Chondrocyte (in vitro differentiated cells): ENCODE measurements around the gene LPCAT2. TPM values are rescaled to one million over a fixed set of nuclear protein-coding genes. Genes with fewer than 3 reads are reported as not detected.

ENCODE experiments used
- DNase-seq: peaks from one replicate; pipeline ENCODE4 v3.0.0; 2021; ENCODE audit warnings: mixed read lengths, low spot score
- H3K27ac Mint-ChIP-seq: one replicate; pipeline ENCODE4 v1.8.0; 2021; ENCODE audit warnings: mild to moderate bottlenecking, moderate library complexity, mixed read lengths; ENCODE audit not compliant: unreplicated experiment
- H3K27me3 Mint-ChIP-seq: 2 replicates; pipeline ENCODE4 v1.8.0; 2021; ENCODE audit warnings: low read depth, mixed read lengths
- H3K36me3 Mint-ChIP-seq: 2 replicates; pipeline ENCODE4 v1.8.0; 2021; ENCODE audit warnings: low read depth, mixed read lengths
- H3K4me1 Mint-ChIP-seq: 2 replicates; pipeline ENCODE4 v1.8.0; 2021; ENCODE audit warnings: low read depth, mild to moderate bottlenecking, mixed read lengths
- H3K4me3 Mint-ChIP-seq: one replicate; pipeline ENCODE4 v1.8.0; 2021; ENCODE audit warnings: mild to moderate bottlenecking, moderate library complexity, mixed read lengths; ENCODE audit not compliant: unreplicated experiment
- H3K9me3 Mint-ChIP-seq: 2 replicates; pipeline ENCODE4 v1.8.0; 2021; ENCODE audit warnings: low read depth, mixed read lengths
- CTCF ChIP-seq: fragments of 200-600 bp; sonication (generic); IDR thresholded peaks from 2 replicates; pipeline ENCODE4 v1.5.0; 2021; ENCODE audit warnings: antibody characterized with exemption, mild to moderate bottlenecking, moderate library complexity
- total RNA-seq: library from RNA; stranded (reverse); gene quantifications from 3 replicates; pipeline ENCODE4 v1.2.1, GENCODE V29; 2021

The LPCAT2 gene
- total RNA-seq, 1 donor from 2014 or later, result 17.4 TPM

DNA sequence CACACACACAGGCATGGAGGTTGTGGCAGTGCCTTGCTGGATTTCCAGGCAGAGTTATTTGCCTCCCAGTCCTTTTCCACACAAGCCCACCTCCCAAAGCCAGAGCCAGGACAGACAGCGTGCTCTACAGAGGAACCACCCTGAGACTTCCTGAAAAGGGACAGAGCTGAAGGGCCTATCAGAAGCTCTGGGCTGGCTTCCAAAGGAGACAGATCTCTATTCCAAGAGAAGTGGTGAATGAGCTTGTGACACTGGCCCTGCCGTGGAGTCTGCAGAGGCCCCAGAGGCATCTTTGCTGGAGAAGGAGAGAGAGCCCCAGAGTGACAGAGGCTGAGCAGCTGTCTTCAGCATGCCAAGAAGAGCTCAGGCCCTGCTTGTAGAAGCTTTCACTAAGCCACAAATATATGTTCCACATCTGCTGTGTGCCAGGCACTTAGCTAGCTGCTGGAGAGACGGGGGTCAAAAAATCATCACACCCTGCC lies 8.3 kb upstream of the LPCAT2 start:
- H3K4me1 Mint-ChIP-seq, result peaks cover 66% of the 10 kb centered on the region
- no peaks in the 10 kb centered on the region for H3K9me3 Mint-ChIP-seq
- no peak for TF ChIP-seq CTCF
- peak overlapping the region; percentile 98 for H3K27ac Mint-ChIP-seq
- H3K4me3 Mint-ChIP-seq, result peak overlapping the region; percentile 42
- DNase-seq, result no peak
- H3K27me3 Mint-ChIP-seq, result no peaks in the 10 kb centered on the region
- peaks cover 2% of the 10 kb centered on the region for H3K36me3 Mint-ChIP-seq

DNA sequence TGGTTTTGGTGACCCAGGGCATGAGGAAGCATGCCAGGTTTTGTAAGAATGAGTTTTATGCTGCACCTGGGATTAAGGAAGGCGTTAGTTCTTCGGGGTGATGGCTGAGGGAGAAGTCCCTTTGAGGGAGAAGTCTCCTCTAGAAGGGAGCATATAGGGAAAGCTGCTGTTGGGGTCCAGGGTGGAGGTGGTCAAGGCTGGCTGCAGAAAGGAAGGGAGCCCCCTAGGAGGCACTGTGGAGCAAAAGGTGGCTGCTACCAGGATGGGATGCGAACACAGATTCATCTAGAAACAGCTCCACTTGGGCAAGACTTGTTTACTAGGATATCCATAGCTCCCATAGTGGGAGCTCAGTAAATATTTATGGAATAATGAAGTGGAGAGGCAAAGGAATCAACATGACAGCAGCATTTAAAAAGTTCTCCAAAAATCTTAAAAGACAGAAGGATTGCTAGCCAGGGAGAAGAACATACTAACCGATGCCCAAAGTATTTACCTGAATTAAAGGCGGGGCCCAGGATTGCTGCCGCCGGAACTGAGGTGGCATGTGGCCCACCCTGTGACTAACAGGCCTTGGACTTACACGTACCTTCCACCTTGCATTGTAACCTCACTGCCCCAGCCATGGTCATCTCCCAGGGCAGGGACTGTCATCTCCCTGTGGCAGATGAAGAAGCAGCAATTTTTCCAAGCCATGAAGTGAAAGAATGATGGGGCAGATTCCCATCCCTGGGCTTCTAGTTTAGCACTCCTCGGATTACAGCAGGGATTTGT lies 7.1 kb upstream of the LPCAT2 start:
- H3K9me3 Mint-ChIP-seq, result no peaks in the 10 kb centered on the region
- peaks cover 3% of the 10 kb centered on the region for H3K36me3 Mint-ChIP-seq
- no peak overlapping the region for H3K4me3 Mint-ChIP-seq
- no peaks in the 10 kb centered on the region for H3K27me3 Mint-ChIP-seq
- no peak for DNase-seq
- peaks cover 66% of the 10 kb centered on the region for H3K4me1 Mint-ChIP-seq
- peak; percentile 55 for TF ChIP-seq CTCF
- H3K27ac Mint-ChIP-seq, result peak overlapping the region; percentile 25

- Mint-ChIP-seq H3K4me1 (peaks cover 60% of the 10 kb centered on the region), H3K27me3 (no peaks in the 10 kb centered on the region), H3K27ac (peak overlapping the region; percentile 18), H3K36me3 (peaks cover 3% of the 10 kb centered on the region), H3K9me3 (no peaks in the 10 kb centered on the region), H3K4me3 (no peak overlapping the region)
- DNase-seq, result no peak
- peak; percentile 39 for TF ChIP-seq CTCF
Observed at GRCh38 chr16:55502801-55503366, 6.0 kb upstream of the LPCAT2 start.

DNA sequence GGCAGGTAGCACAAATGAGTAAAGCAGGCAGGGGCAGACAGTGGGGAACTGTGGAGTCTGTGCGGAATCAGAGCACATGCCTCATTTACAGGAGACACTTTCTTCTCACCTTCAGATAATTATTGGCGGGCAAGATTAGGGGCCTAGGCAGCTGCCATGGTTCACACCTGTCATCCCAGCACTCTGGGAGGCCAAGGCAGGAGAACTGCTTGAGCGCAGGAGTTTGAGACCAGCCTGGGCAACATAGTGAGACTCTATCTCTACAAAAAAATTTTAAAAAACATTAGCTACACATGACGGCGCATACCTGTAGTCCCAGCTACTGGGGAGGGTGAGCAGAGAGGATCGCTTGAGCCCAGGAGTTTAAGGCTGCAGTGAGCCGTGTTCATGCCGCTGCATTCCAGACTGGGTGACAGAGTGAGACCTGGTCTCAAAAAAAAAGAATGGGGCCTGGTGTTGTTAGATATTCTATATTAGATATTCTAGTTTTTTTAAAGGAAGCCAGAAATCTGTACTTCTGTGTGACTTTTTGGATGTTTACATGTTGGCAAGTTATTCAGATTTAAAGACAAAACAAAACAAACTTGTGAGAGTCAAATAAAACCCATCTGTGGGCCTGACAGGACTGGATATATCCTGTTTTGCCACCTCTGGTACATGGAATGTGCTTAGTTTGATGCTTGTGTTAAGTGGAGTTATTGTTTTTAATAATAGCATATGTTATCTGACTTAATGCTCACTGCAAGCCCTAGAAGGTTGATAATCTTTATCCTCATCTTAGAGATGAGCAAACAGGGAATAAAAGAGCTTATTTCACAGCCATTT lies 4.9 kb upstream of the LPCAT2 start:
- Mint-ChIP-seq H3K4me1 (peaks cover 54% of the 10 kb centered on the region), H3K4me3 (no peak overlapping the region), H3K9me3 (no peaks in the 10 kb centered on the region), H3K36me3 (peaks cover 3% of the 10 kb centered on the region), H3K27ac (no peak overlapping the region), H3K27me3 (no peaks in the 10 kb centered on the region)
- DNase-seq, result no peak
- no peak for TF ChIP-seq CTCF

- Mint-ChIP-seq H3K4me1 (peaks cover 50% of the 10 kb centered on the region), H3K36me3 (peaks cover 3% of the 10 kb centered on the region), H3K9me3 (no peaks in the 10 kb centered on the region), H3K27me3 (no peaks in the 10 kb centered on the region), H3K27ac (no peak overlapping the region), H3K4me3 (no peak overlapping the region)
- DNase-seq, result no peak
- no peak for TF ChIP-seq CTCF
Observed at GRCh38 chr16:55505333-55506015, 3.4 kb upstream of the LPCAT2 start.
